ENCODE measurements around the gene LMOD3. TPM values are rescaled to one million over a fixed set of nuclear protein-coding genes. Genes with fewer than 3 reads are reported as not detected.

The LMOD3 gene
- total and polyA plus RNA-seq, 2 donors (not counting 3 experiments of a cell fraction or from before 2014, with no cell fraction given) = not detected

DNA sequence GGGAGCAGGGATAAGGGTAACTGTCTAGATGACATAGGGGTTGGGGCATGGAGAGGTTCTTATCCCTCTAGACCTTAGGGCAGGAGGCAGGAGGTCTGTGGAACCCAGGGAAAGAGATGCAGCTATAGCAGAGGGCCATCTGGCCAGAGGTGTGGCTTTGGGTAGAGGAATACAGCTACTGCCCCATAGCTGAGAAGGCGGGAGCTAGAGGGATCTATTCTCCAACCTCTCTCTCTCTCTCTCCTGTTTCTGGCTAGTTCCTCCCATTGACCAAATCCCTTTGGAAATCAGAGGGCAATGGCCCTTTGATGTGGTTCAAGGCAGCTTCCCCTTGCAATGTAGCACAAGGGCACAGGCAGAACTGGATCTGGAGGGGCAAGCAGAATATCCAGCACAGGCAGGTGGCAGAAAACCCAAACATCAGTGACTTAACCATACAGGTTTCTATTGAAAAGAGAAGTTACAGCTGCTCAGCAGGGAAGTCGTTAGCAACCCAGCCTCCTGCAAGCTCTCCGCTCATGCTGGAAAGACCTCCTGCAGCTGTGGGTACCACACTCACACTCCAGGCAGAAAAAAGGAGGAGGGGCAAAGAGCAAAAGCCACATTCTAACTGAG lies 22.3 kb upstream of the LMOD3 start:
- CTCF ChIA-PET = interaction anchor here (0.7 to 2.4 kb wide), 9 partner anchors 9 to 307 kb away, joined by 3 to 12 read pairs (median 3); no protein-coding TSS in a partner anchor
- intact Hi-C loops (cut with micrococcal nuclease) (no loop called here), dilution Hi-C loops (cut with MboI; ENCODE audit: extremely low pct_ligation_motif_present, low sequenced_read_pairs) (no loop called here)
- POLR2A ChIA-PET = no interaction called here
- Histone ChIP-seq H4K20me1 (replicated peaks; ENCODE audit: control insufficient read depth, extremely low read depth, insufficient read depth, low read length) (no peaks in the 10 kb centered on the region), H3K4me1 (ENCODE audit: control insufficient read depth, extremely low read depth, insufficient read depth, low read length) (no peaks in the 10 kb centered on the region), H3K36me3 (ENCODE audit: control insufficient read depth in 2 of 2, extremely low read depth in 1 of 2, insufficient read depth in 2 of 2, low read length in 2 of 2) (no peaks in the 10 kb centered on the region), H3K4me3 (replicated peaks in 1 of 3; ENCODE audit: insufficient read depth in 1 of 3, low read depth in 1 of 3, low read length in 3 of 3) (no peak overlapping the region), H3K27me3 (ENCODE audit: control insufficient read depth in 2 of 2, insufficient read depth in 2 of 2, low read length in 2 of 2) (no peaks in the 10 kb centered on the region), H2AFZ (ENCODE audit: low read depth, low read length) (no peak overlapping the region), H3K9me1 (replicated peaks; ENCODE audit: control insufficient read depth, extremely low read depth, insufficient read depth, low read length) (no peaks in the 10 kb centered on the region), H3K79me2 (ENCODE audit: control insufficient read depth, insufficient read depth, low read length) (no peaks in the 10 kb centered on the region), H3K27ac (ENCODE audit: insufficient read depth, low read depth, low read length) (no peak overlapping the region), H3K9me3 (replicated peaks; ENCODE audit: control insufficient read depth, insufficient read depth, low read length) (no peaks in the 10 kb centered on the region), H3K9ac (replicated peaks; ENCODE audit: extremely low read depth, insufficient read depth, low read length) (no peak overlapping the region), H3K4me2 (ENCODE audit: insufficient read depth, low read length) (no peak overlapping the region)
- DNase-seq (ENCODE audit: low read depth, low spot score) = no peak
- BruUV-seq (replicated peaks) = no TSS peak
- FAIRE-seq = no peak
- TF ChIP-seq, protein P1, sequence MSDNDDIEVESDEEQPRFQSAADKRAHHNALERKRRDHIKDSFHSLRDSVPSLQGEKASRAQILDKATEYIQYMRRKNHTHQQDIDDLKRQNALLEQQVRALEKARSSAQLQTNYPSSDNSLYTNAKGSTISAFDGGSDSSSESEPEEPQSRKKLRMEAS (IDR thresholded peaks at IDR 0.05; ENCODE audit: insufficient read depth, insufficient read length) = no peak

DNA sequence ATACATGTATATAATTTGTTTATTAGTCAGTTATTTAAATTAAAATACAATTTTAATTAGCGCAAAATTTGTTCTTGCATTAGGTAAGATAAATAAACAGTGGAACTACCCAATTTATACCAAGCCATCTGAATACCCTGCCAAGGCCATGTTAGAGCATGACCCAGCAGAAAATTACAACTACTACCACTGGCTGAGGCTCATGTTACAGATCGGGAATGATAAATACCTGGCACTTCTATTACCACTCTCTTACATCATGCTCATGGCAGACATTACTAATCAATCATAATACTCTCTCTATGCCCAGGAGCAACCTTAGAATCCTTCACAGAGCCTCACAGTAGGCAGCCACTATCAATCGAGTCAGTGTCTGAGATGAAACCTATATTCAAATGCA lies 21.2 kb upstream of the LMOD3 start:
- intact Hi-C loops (cut with micrococcal nuclease) (no loop called here), dilution Hi-C loops (cut with MboI; ENCODE audit: extremely low pct_ligation_motif_present, low sequenced_read_pairs) (no loop called here)
- Histone ChIP-seq H3K9ac (replicated peaks; ENCODE audit: extremely low read depth, insufficient read depth, low read length) (no peak overlapping the region), H4K20me1 (replicated peaks; ENCODE audit: control insufficient read depth, extremely low read depth, insufficient read depth, low read length) (no peaks in the 10 kb centered on the region), H3K4me2 (ENCODE audit: insufficient read depth, low read length) (no peak overlapping the region), H3K9me3 (replicated peaks; ENCODE audit: control insufficient read depth, insufficient read depth, low read length) (no peaks in the 10 kb centered on the region), H3K4me3 (replicated peaks in 1 of 3; ENCODE audit: insufficient read depth in 1 of 3, low read depth in 1 of 3, low read length in 3 of 3) (no peak overlapping the region), H3K27me3 (ENCODE audit: control insufficient read depth in 2 of 2, insufficient read depth in 2 of 2, low read length in 2 of 2) (no peaks in the 10 kb centered on the region), H3K27ac (ENCODE audit: insufficient read depth, low read depth, low read length) (no peak overlapping the region), H3K9me1 (replicated peaks; ENCODE audit: control insufficient read depth, extremely low read depth, insufficient read depth, low read length) (no peaks in the 10 kb centered on the region), H2AFZ (ENCODE audit: low read depth, low read length) (no peak overlapping the region), H3K36me3 (ENCODE audit: control insufficient read depth in 2 of 2, extremely low read depth in 1 of 2, insufficient read depth in 2 of 2, low read length in 2 of 2) (no peaks in the 10 kb centered on the region), H3K4me1 (ENCODE audit: control insufficient read depth, extremely low read depth, insufficient read depth, low read length) (no peaks in the 10 kb centered on the region), H3K79me2 (ENCODE audit: control insufficient read depth, insufficient read depth, low read length) (no peaks in the 10 kb centered on the region)
- ChIA-PET POLR2A (no interaction called here), CTCF (interaction anchor here (0.7 to 2.4 kb wide), 2 partner anchors 18 to 24 kb away, joined by 3 to 12 read pairs; no protein-coding TSS in a partner anchor)
- FAIRE-seq = no peak
- no TSS peak for BruUV-seq (replicated peaks)
- no peak for DNase-seq (ENCODE audit: low read depth, low spot score)
- TF ChIP-seq EZH2 (IDR thresholded peaks at IDR 0.05; ENCODE audit: borderline replicate concordance, low read depth, low read length, severe bottlenecking) (no peak), JUN (IDR thresholded peaks at IDR 0.05; ENCODE audit: borderline replicate concordance, insufficient read depth, insufficient read length, low read depth) (no peak)
- TF ChIP-seq, protein P2, sequence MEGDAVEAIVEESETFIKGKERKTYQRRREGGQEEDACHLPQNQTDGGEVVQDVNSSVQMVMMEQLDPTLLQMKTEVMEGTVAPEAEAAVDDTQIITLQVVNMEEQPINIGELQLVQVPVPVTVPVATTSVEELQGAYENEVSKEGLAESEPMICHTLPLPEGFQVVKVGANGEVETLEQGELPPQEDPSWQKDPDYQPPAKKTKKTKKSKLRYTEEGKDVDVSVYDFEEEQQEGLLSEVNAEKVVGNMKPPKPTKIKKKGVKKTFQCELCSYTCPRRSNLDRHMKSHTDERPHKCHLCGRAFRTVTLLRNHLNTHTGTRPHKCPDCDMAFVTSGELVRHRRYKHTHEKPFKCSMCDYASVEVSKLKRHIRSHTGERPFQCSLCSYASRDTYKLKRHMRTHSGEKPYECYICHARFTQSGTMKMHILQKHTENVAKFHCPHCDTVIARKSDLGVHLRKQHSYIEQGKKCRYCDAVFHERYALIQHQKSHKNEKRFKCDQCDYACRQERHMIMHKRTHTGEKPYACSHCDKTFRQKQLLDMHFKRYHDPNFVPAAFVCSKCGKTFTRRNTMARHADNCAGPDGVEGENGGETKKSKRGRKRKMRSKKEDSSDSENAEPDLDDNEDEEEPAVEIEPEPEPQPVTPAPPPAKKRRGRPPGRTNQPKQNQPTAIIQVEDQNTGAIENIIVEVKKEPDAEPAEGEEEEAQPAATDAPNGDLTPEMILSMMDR (IDR thresholded peaks at IDR 0.05; ENCODE audit: extremely low read depth in 1 of 2, insufficient read depth in 1 of 2, low read depth in 1 of 2, low read length in 2 of 2) = no peak

All from endothelial cell of umbilical vein (primary cell).